ENCODE data around the gene CEP19. TPM values are rescaled to one million over a fixed set of nuclear protein-coding genes. Genes with fewer than 3 reads are reported as not detected.

Gene CEP19
- polyA plus RNA-seq (37.9 and 43.1 TPM in 2 replicates), polyA minus RNA-seq (16.8 and 17.5 TPM in 2 replicates)

DNA sequence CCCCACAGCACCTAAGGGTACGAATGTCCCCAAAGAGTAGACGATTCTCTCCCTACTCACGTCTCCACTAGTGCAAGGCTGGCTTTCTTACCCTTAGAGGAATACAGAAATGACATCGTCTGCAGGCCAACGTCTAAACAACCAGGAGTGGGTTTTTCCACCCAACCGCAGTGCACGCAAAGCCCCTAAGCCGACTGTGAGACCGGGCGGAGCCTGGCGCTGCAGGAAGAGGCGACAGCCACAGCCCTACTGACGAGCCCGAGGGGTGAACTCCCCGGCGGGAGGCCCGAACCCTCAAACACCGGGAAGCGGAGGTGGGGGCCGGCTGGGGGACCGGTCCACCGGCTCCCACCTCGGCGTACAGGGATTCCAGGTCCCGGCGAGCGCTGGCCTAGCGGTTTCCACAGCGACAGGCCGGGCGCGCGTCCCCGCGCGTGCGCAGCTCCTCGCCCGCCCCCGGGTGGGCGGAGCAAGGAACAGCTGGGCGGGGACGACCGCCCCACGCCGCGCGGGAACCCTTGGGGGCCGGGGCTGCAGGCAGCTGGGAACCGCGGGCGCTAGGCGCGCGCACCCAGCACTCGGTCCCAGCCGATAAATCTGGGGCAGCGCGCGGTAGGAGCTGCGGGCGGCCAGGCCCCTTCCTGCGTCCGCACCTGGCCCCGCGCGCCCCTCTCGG lies at the start of gene CEP19, which contains the start of gene PIGX:
CEP19 (minus strand) TSS at position 413 of the 676 bp plus-strand sequence. CDS start 3,593 bp downstream, outside the sequence.
PIGX (plus strand) TSS at position 540 of the 676 bp plus-strand sequence.
- TF ChIP-seq TAF1 (IDR thresholded peaks at IDR 0.05; ENCODE audit: low read depth) (peak; percentile 53), EP300 (conservative IDR thresholded peaks at IDR 0.05; ENCODE audit: poor library complexity, severe bottlenecking) (peak; percentile 51), POLR2AphosphoS5 (IDR thresholded peaks at IDR 0.05) (peak; percentile 80), RAD21 (conservative IDR thresholded peaks at IDR 0.05) (peak; percentile 51), SMC3 (conservative IDR thresholded peaks at IDR 0.05; ENCODE audit: poor library complexity) (peak; percentile 48), EZH2 (IDR thresholded peaks at IDR 0.05; ENCODE audit: borderline replicate concordance, insufficient read depth, low read length, poor library complexity, severe bottlenecking) (no peak), MXI1 (conservative IDR thresholded peaks at IDR 0.05; ENCODE audit: poor library complexity, severe bottlenecking) (peak; percentile 82), CTCF (IDR thresholded peaks at IDR 0.05; ENCODE audit: poor library complexity, severe bottlenecking) (no peak)
- TF ChIP-seq, protein P1, sequence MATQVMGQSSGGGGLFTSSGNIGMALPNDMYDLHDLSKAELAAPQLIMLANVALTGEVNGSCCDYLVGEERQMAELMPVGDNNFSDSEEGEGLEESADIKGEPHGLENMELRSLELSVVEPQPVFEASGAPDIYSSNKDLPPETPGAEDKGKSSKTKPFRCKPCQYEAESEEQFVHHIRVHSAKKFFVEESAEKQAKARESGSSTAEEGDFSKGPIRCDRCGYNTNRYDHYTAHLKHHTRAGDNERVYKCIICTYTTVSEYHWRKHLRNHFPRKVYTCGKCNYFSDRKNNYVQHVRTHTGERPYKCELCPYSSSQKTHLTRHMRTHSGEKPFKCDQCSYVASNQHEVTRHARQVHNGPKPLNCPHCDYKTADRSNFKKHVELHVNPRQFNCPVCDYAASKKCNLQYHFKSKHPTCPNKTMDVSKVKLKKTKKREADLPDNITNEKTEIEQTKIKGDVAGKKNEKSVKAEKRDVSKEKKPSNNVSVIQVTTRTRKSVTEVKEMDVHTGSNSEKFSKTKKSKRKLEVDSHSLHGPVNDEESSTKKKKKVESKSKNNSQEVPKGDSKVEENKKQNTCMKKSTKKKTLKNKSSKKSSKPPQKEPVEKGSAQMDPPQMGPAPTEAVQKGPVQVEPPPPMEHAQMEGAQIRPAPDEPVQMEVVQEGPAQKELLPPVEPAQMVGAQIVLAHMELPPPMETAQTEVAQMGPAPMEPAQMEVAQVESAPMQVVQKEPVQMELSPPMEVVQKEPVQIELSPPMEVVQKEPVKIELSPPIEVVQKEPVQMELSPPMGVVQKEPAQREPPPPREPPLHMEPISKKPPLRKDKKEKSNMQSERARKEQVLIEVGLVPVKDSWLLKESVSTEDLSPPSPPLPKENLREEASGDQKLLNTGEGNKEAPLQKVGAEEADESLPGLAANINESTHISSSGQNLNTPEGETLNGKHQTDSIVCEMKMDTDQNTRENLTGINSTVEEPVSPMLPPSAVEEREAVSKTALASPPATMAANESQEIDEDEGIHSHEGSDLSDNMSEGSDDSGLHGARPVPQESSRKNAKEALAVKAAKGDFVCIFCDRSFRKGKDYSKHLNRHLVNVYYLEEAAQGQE (IDR thresholded peaks at IDR 0.05; ENCODE audit: borderline replicate concordance): peak; percentile 64
- peak within 1 kb of the TSS; percentile 88 for H3K27ac ChIP-seq (ENCODE audit: low read length)

DNA sequence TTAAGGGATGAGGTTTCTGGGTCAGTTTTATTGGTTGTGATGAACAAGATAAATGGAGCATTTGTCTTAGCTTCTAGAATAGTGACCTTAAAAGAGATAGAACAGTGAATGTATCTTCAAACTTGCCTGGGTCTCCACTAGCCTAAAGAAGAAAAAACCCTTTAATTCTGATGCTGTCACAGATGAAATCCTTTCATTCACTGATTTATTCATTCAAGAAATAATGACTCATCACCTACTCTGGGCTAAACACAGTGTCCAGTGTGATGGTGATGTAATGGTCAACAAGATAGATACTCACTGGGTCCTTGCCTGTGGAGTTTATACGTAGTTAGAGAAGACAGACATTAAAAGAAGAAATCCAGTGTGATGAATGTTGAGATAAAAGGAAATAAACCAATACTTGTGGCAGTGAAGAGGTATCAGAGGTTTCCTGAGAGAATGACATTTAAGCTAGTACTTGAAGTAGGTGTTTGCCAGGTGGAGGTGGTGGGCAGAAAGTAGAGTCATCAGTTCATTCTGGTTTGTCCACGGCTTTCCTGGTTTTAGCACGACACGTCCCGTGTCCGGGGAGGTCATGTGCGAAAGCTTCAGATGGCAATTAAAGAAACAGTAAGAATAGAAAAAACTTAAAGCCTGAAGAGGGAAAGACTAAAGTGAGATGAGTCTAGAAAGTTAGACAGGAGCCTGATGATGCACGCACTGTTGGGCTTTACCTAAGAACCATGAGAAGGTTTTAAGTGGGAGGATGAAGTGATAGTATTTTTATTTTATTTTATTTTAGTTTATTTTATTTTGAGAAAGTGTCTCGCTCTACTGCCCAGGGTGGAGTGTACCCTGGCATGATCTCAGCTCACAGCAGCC lies 46.1 kb upstream of the CEP19 start:
- Histone ChIP-seq H3K4me3 (ENCODE audit: low read length) (no peak overlapping the region), H3K27ac (ENCODE audit: low read length) (no peak overlapping the region), H3K9ac (ENCODE audit: low read length) (no peak overlapping the region), H3F3A (ENCODE audit: insufficient read depth, low read length, poor library complexity, severe bottlenecking) (no peaks in the 10 kb centered on the region), H3K9me2 (ENCODE audit: insufficient read depth, low read length) (no peaks in the 10 kb centered on the region), H2AFZ (ENCODE audit: low read depth, low read length) (no peak overlapping the region), H3K79me2 (replicated peaks; ENCODE audit: insufficient read depth, low read length) (peaks cover 46% of the 10 kb centered on the region), H3K27me3 (ENCODE audit: insufficient read depth, low read depth, low read length) (no peaks in the 10 kb centered on the region), H4K20me1 (ENCODE audit: insufficient read depth) (no peaks in the 10 kb centered on the region), H3K36me3 (ENCODE audit: insufficient read depth, low read length) (peaks cover 4% of the 10 kb centered on the region), H3K4me2 (ENCODE audit: low read length) (no peak overlapping the region), H3K9me3 (ENCODE audit: low read length) (no peaks in the 10 kb centered on the region)
- TF ChIP-seq SMC3 (conservative IDR thresholded peaks at IDR 0.05; ENCODE audit: poor library complexity) (no peak), MXI1 (conservative IDR thresholded peaks at IDR 0.05; ENCODE audit: poor library complexity, severe bottlenecking) (no peak), POLR2AphosphoS5 (IDR thresholded peaks at IDR 0.05) (no peak), EZH2 (IDR thresholded peaks at IDR 0.05; ENCODE audit: borderline replicate concordance, insufficient read depth, low read length, poor library complexity, severe bottlenecking) (no peak), TAF1 (IDR thresholded peaks at IDR 0.05; ENCODE audit: low read depth) (no peak), RAD21 (conservative IDR thresholded peaks at IDR 0.05) (no peak), CTCF (IDR thresholded peaks at IDR 0.05; ENCODE audit: poor library complexity, severe bottlenecking) (no peak), EP300 (conservative IDR thresholded peaks at IDR 0.05; ENCODE audit: poor library complexity, severe bottlenecking) (no peak)
- TF ChIP-seq, protein P1 (IDR thresholded peaks at IDR 0.05; ENCODE audit: borderline replicate concordance): no peak

More for the DNA sequence above, at the start of gene CEP19, which contains the start of gene PIGX:
- Histone ChIP-seq H3K36me3 (ENCODE audit: insufficient read depth, low read length) (no peaks in the 10 kb centered on the region), H4K20me1 (ENCODE audit: insufficient read depth) (no peaks in the 10 kb centered on the region), H3F3A (ENCODE audit: insufficient read depth, low read length, poor library complexity, severe bottlenecking) (peaks cover 5% of the 10 kb centered on the region), H3K9me2 (ENCODE audit: insufficient read depth, low read length) (no peaks in the 10 kb centered on the region), H3K9me3 (ENCODE audit: low read length) (no peaks in the 10 kb centered on the region), H3K9ac (ENCODE audit: low read length) (peak within 1 kb of the TSS; percentile 88), H3K4me2 (ENCODE audit: low read length) (peak within 1 kb of the TSS; percentile 90), H2AFZ (ENCODE audit: low read depth, low read length) (peak within 1 kb of the TSS; percentile 86), H3K27me3 (ENCODE audit: insufficient read depth, low read depth, low read length) (no peaks in the 10 kb centered on the region), H3K4me3 (ENCODE audit: low read length) (peak within 1 kb of the TSS; percentile 95), H3K79me2 (replicated peaks; ENCODE audit: insufficient read depth, low read length) (peaks cover 4% of the 10 kb centered on the region)

All from neural cell (in vitro differentiated cells).